Measurements from ENCODE around the gene NDST1.

Gene NDST1

DNA sequence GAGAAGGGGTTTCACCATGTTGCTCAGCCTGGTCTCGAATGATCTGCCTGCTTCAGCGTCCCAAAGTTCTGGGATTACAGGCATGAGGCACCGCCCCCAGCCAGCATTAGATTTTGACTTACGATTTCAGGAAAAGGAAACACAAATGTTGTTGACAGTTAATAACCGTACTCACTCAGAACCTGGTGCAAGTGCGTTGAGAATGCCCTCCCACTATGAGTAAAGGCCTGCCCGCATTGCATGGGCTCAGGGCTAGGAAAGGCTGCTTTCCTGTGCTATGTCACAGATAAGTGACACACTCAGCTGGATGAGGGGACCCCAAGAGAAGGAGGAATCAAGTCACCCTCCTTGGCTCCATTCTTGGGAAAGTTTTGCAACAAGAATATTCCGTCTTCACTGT lies 42.4 kb downstream of the NDST1 start:
- no peak for DNase-seq

DNA sequence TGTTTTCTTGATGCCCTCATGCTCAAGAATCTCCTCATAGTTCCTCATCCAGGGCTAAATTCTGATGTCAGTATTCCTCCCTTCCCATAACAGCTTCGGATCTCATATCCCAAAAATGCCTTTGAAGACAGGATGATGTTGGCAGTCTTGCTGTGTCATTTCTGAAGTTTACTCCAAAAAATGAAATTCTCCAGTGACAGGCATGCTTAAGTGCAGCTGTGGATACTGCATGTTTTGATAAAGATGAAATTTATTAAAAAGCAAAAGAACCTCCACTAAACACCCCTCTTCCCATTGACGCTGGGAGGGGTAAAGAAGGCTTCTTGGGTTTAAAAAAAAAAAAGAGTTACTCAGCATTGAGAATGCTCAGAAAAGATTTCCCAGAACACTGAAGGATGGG lies 43.1 kb downstream of the NDST1 start:
- DNase-seq: no peak

DNA sequence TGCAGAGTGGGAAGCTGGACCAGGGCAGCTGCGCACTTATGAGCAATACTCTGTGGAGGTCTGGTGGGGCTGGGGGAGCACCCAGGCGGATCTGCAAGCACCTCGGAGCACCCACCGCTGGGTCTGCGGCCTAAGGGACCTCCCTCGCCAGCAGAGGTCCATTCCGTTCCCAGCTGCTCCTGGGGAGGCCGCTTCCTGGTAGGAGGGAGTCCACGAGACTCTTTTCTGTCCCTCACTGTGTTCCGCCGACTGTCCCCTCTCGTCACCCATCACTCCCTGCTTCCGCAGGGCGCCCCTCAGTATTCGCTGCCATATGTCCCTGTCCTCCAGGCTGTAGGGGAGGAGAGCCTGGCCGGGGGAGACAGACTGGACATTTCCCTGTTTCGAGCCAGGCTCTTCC lies 45.5 kb downstream of the NDST1 start:
- DNase-seq: no peak

DNA sequence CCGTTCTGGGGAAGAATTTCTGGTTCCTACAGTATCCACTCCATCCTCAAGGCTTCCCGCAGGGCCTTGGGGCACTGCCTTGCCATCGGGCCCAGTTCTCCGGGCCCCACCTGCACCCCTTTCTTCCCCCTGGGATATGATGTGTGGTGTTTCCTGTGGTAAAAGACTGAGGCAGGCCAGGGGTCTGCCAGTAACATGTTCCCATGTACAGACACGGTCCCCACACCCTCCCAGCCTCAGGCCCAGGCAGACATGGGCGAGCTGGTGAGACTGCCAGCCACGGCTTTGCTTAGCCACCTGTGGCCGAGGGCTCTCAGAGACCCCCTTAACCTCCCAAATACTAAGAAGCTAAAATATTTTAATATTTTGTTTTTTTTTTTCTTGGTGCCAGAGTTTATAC lies 46.0 kb downstream of the NDST1 start:
- DNase-seq: no peak

DNA sequence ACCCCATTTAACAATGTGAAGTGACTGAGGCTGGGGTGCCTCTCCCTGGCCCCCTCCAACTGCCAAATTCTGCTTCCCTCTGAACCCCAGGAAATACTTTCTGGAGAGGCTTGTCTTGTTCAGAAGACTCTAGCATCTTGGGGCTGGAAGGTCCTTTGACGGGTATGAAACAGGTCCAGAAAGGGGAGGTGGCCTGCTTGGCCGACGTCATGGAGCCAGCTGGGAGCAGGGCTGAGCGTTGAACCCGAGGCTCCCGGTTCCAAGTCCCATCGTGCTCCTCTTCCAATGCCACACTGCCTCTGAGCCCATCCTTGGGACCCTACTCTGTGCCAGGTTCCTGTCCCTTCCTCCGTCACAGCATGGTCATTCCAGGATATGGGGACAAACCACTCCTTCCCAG lies 46.9 kb downstream of the NDST1 start:
- no peak for DNase-seq

DNA sequence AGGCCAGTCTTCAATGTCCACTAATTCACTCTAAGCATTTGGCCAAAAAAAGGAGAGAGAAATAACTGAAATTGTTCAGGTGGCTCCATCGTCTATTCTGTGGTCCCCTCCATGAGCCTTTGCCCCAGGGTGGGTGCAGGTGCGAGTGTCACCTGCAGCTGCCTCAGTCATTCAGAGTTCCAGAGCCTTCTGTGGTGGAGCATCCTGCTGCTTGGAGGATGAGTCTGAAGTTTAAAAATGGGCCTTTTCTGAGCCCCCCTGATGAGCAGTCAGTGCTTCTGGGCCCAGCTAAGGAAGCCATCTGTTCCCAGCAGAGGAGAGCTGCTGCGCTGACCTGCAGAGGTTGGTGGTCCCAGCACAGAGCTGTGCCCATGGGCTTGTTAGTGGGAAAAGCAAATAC lies 48.2 kb downstream of the NDST1 start:
- no peak for DNase-seq

DNA sequence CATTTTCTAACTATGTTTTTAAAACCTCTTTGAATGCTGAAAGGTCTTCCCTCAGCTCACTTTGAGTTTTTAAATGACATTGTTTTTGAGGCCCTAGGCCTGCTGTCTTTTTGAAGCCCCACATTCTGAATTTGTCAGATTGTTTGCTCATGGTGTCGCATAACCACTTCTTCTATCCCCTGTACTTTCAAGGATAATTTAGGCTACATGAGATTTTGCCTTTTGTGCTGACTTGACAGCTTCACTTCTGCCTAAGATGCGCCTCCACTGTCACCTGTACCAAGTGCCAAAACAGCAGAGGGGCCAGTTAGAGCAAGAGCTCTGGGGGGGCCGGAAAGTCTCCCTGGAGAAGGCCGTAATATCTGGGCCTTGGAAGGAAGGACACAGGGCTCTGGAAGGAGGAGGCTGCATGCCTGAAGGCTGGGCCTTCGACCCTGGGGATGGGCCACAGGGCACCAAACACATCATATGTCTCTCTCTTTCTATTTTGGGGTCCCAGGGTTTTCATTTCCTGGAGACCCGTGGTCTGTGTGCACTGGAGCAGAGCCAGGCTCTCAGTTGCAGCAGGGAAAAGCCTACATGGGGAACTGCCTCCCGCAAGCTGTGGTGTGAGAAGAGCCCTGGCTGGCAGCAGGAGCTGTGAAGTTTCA lies 49.1 kb downstream of the NDST1 start:
- DNase-seq: no peak

DNA sequence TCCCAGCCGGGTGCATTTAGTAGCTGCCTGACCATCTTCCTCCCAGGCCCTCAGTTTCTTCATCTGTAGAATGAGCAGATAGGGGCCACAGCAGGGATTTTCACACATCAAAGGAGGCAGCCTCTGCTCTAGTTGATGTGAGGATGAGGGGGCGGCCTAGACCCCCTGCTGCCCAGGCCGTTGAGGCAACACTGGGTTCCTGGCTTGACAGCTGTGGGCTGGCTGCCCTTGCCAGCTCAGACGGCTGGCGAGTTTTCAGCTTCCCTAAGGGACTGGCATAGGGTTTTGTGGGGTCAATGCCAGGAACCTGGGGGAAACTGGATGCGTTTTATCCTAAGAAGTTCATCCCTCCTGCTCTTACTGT lies 49.6 kb downstream of the NDST1 start:
- no peak for DNase-seq

DNA sequence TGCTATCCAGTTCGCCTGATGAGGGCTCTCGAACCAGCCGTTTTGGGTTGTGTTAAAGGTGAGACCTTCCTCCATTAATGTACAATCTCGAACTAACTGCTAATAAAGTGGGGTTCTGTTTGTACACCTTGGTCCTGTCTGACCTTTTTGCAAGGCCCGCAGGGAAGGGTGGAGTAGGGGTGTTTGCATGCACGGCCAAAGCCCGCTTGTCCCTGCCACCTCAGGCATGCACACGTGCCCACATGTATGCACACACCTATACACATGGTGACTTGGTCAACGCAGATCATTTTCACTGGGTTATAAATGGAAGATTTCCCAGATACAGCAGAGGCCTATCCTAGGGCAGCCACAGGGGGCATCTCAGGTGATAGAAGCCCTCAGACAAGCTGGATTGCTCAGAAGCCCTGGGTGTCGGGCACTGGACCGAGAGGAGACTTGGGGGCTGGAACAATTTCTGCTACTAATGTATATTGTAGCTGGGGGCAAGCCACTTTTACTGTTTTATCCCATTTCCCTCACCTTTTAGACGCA lies 50.2 kb downstream of the NDST1 start:
- DNase-seq: no peak

DNA sequence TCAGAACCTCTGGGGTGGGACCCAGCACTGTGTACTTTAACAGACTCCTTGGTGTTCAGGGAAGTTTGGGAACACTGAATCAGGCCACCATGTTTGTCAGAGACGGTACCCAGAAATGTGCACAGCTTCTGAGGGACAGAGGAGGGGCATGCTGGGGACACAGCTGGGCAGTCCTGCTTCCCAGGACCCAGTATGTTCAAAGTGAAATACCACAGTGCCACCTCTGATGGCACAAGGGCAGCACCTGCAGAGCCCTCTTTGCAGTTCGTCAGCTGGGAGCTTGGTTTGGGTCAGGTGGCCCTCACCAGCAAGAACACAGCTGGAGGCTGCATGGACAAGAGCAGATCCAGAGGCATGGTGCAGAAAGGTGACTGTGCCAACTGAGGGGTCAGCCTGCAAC lies 51.2 kb downstream of the NDST1 start:
- no peak for DNase-seq

DNA sequence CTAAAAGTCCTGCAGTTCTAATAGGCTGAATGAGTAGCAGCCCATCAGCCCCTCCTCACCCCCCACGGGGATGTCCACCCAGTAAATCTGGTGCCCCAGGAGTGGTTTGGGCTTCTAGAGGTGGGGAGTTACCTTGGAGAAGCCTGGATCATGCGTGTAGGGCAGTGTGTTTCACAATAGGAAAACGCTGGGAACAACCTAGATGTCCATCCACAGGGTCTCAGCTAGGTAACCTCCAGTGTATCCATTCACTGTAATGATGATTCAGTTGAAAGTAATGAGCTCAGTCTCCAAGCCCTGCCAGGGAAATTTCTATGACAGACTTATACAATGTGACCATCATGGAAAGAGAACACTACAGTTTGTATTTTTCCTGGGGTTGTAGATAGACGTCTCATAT lies 51.8 kb downstream of the NDST1 start:
- no peak for DNase-seq

DNA sequence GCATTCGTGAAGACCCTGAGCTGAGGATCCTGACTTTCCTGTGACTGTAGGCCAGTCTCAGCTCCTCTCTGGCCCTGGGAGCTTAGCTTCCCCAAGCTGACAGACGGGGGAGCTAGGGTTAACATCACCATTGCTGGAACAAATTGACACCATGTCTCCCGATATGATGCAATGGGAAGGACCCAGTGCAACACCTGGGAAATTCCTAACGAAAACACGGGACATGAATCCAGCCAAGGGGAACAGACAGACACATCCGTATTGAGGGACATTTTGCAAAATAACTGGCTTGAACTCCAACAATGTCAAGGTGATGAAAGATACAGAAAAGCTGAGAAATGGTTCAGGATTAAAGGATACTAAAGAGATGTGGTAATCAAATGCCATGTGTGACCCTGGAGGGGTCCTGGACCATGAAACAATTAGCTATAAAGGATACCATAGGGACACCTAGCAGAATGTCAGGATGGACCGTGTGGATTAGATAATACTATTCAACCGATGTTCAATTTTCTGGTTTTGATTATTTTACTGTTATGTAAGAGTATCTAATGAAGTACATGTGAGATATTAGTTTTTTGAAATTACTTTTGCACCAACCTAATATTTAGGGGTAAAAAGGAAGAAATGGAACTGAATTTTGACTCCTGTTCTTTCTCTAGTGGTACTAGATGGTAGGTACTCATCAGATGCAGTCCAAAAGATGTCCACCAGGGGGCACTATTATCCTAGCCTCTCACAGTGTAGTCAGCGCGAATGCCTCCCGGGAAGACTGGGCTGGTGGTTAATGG lies 52.7 kb downstream of the NDST1 start:
- peak; percentile 66 for DNase-seq

DNA sequence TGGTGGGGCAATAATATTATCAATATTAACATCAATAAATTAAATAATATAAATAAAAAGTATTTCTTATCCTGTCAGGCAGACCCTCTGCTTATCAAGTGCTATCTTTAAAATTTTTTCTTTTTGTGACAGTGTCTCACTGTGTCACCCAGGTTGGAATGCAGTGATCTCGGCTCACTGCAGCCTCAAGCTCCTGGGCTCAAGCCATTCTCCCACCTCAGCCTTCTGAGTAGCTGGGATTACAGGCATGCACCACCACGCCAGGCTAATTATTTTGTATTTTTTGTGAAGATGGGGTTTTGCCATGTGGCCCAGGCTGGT lies 53.2 kb downstream of the NDST1 start:
- no peak for DNase-seq

DNA sequence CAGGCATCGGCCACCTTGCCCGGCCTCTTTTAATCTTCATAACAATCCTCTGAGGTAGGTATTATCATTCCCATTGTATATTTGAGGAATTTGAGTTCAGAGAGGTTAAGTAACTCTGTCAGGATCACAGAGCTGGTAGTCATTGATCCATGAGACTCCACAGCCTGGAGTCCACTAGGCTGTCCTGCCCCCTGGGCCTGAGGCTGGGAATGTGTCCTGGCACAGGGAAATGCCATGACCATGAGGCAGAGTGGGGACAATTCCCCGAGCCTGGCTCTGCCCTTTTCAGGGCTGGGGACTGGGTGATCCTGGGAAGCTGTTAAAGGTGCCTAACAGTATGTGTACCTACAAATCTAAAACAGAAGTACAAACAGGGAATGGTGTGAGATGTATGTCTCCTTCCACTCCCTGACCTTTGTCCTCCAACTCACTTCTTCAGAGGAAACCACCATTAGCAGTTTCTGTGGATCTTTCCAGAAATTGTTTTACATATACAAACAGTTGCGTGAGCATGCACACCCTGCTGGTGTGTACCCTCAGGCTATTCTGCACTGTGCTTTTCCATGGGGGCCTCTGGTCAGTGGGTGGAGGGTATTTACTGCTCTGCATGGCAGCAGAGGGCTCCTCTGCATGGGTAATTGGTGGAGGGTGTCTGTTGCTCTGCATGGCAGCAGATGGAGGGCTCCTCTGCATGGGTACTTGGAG lies 53.8 kb downstream of the NDST1 start:
- DNase-seq: peak; percentile 10

DNA sequence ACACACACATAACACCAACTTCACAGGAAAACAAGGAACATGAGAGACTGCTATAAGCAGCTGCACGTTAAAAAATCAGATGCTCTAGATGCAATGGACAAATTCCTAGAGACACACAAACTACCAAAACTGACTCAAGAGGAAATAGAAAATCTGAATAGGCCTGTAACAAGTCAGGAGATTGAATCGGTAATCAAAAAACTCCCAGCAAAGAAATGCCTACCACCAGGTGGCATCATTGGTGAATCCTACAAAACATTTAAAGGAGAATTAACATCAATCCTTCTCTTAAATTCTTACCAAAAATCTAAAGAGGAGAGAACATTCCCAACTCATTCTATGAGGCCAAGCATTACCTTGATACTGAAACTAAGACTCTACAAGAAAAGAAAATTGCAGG lies 54.9 kb downstream of the NDST1 start:
- peak; percentile 28 for DNase-seq

DNA sequence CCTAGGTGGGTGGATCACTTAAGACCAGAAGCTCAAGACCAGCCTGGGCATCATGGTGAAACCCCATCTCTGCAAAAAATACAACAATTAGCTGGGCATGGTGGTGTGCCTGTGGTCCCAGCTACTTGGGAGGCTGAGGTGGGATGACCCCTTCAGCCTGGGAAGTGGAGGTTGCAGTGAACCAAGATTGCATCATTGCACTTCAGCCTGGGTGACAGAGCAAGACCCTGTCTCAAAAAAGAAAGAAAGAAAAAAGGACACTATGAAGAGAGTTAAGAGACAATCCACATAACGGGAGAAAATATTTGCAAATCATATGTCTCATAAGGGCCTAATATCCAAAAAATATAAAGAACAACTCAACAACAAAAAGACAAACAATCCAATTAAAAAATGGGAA lies 57.9 kb downstream of the NDST1 start:
- no peak for DNase-seq

DNA sequence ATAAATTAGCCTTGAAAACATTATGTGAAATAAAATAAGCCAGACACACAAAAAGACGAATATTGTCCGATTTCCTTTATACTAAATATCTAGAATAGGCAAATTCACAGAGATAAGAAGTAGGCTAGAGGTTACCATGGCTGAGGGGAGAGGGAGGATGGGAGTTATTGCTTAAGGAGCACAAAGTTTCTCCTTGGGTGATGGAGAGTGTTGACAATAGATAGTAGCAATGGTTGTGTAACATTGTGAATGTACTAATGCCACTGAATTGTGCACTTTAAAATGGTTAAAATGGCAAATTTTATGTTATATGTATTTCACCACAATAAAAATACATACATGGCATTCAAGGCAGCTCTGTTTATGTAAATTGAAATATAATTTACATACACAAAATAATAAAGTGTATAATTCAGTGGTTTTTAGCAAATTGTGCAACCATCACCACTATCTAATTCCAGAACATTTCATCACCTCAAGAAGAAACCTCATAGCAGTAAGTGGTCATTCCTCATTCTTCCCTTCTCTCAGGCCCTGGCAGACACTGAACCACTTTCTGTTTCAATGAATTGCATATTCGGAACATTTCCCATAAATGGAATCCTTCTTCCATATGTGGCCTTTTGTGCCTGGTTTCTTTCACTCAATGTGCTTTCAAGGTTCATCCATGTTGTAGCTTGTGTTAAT lies 59.2 kb downstream of the NDST1 start:
- DNase-seq: no peak

DNA sequence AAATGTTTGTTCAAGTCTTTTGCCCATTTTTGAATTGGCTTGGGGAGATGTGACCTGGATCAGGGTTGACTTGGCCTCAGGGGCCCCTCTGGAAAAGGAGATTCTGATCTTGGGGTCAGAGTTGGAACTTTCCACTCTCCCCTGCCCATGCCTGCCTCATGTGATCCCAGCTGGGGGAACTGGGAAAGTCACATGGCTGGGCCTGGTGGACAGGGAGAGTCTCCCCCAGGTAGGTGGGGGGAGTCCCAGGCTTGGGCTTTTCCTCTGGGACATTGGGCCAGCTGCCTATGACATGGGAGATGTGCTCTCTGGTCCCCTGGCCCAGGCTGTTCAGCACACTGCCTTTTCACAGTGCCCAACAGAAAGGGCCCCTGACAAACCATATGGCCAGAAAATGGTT lies 60.7 kb downstream of the NDST1 start:
- no peak for DNase-seq

DNA sequence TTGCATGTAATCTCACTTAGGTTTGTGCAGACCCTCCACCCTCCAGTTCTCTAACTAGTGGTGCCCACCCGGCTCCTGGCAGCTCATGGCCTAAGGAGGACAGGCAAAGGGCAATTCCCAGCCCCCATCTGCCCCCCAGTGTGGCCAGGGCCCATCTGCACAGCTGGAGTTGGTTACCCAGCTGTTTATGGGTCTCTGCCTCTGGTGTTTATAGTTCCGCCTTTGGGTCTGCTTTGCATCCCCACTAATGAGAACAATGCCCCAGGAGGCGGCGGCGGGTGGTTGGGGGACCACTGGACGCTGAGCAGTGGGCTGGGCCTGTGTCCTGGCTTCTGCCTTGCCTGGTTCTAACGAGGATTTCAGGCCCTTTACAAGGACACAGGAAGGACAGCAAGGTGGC lies 62.4 kb downstream of the NDST1 start:
- no peak for DNase-seq

DNA sequence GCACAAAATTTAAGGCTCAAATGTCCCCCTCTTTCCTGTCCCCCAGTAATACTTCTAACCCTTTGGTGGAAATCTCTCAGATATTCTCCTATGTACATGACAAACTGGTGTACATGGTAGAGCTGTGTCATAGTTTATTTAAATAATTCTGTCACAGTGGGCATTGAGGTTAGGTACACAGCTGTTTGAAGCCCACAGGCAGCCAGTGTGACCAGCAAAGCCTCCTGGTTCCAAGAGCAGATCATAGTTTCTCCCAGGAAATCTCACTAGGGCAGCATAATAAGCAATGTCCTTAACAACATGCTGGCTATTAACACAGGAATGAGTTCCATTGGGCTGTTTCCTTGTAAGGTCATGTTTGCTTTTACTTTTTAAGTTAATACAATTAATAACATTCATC lies 63.9 kb downstream of the NDST1 start:
- no peak for DNase-seq

DNA sequence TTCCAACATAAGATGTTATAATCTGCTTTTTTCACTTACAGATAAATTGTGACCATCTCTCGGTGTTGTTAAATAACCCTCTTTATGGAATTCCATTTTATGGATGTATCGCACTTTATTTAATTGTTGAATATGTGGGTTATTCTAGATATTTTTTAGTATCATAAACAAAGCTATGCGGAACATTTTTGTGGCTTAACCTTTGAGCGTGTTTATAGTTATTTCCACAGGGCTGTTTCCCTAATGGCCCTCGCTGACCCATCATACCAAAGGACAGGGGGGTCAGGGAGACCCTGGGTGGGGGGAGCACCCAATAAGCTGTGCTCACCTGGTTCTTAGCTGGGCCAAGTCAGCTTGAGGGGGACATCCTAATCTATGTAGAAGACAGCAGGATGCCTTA lies 65.3 kb downstream of the NDST1 start:
- no peak for DNase-seq

DNA sequence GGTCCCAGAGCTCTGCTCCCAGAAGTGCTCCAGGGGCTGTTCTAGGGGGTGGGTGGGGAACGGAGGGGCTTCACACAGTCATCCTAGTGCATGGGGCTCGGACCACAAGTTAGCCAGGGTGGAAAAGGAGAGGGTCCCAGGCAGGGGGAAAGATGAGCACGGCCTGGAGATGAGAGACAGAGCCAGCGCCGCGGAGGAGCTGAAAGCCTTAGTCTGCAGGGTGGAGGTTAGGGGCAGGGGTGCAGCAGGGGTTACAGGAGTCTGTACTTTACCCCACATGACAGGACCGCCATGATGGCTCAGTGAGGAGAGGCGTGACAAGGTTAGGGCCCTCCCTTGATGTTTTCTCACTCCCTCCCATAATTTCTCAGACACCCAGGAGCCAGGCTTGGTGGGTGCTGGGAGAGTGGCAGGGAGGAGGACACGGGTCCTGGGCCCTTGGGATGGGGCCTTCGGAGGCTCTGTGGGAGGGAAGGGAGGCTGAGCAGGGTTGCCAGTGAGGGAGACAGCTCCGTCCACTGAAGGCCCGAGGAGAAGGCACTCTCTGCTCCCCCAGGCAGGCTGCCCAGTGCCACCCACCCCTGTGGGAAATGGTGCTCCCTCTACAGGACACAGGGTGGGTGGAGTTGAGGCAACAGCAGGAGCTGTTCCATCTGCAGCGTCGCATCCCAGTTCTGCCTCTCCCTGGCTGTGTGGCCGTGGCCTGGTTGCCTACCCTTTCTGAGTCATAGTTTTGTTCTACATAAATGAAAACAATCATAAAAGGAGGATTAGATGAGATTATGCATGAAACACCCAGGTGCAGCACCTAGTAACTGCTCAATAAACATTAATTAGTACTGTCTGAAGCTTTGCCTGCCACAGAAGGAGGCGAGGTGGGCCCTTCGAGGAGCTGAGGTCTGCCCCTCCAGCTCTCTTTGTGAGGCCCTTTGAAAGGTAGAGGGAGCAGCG lies 66.2 kb downstream of the NDST1 start:
- no peak for DNase-seq
